Trophoblast cell (in vitro differentiated cells and primary cell): ENCODE data around the gene RASEF.
"Not testable (repeated sequence)": the region's sequence is repeated elsewhere in the genome, so short reads cannot be mapped to it uniquely, and the experiment has no call there.

Experiments
- DNase-seq, 2 donors: peaks; one replicate each; pipeline ENCODE4 v3.0.0-alpha.2; 2016
- H2AFZ ChIP-seq: 2 replicates; pipeline ENCODE4 v1.6.1; 2013; ENCODE audit warnings: low read length, moderate library complexity, mild to moderate bottlenecking; ENCODE audit not compliant: insufficient read depth, poor library complexity
- H2AK5ac ChIP-seq: 2 replicates; pipeline ENCODE4 v1.6.1; 2013; ENCODE audit warnings: mild to moderate bottlenecking, low read length
- H2BK120ac ChIP-seq: 2 replicates; pipeline ENCODE4 v1.6.1; 2013; ENCODE audit warnings: low read length, mild to moderate bottlenecking, moderate library complexity; ENCODE audit not compliant: insufficient read depth, poor library complexity
- H2BK12ac ChIP-seq: 2 replicates; pipeline ENCODE4 v1.6.1; 2013; ENCODE audit warnings: mild to moderate bottlenecking, low read length, moderate library complexity
- H2BK5ac ChIP-seq: 2 replicates; pipeline ENCODE4 v1.6.1; 2013; ENCODE audit warnings: low read length, low read depth, moderate library complexity, mild to moderate bottlenecking; ENCODE audit not compliant: poor library complexity
- H3K14ac ChIP-seq: 2 replicates; pipeline ENCODE4 v1.6.1; 2013; ENCODE audit warnings: mild to moderate bottlenecking, low read length
- H3K18ac ChIP-seq: 2 replicates; pipeline ENCODE4 v1.6.1; 2013; ENCODE audit warnings: mild to moderate bottlenecking, low read length
- H3K23ac ChIP-seq: 2 replicates; pipeline ENCODE4 v1.6.1; 2013; ENCODE audit warnings: low read length
- H3K27ac ChIP-seq: 2 replicates; pipeline ENCODE4 v1.5.1; 2013; ENCODE audit warnings: low read depth, mild to moderate bottlenecking, inconsistent platforms, low read length, moderate library complexity
- H3K27me3 ChIP-seq: 2 replicates; pipeline ENCODE4 v1.6.1; 2013; ENCODE audit warnings: inconsistent platforms, mild to moderate bottlenecking, low read length, moderate library complexity; ENCODE audit not compliant: insufficient read depth
- H3K36me3 ChIP-seq, 2 experiments: 1 replicate in 1 of 2; 2 replicates in 1 of 2; pipeline ENCODE4 v1.6.1; 2013; ENCODE audit warnings: low read length in 2 of 2, mild to moderate bottlenecking in 2 of 2, moderate library complexity in 1 of 2; ENCODE audit not compliant: insufficient read depth in 2 of 2, control insufficient read depth in 1 of 2
- H3K4ac ChIP-seq: 2 replicates; pipeline ENCODE4 v1.6.1; 2013; ENCODE audit warnings: low read depth, mild to moderate bottlenecking, low read length, moderate library complexity
- H3K4me1 ChIP-seq, 2 experiments: 1 replicate in 1 of 2; 2 replicates in 1 of 2; pipeline ENCODE4 v1.6.1; 2013; ENCODE audit warnings: low read length in 2 of 2, mild to moderate bottlenecking in 2 of 2, moderate library complexity in 1 of 2; ENCODE audit not compliant: insufficient read depth in 2 of 2, control insufficient read depth in 1 of 2
- H3K4me2 ChIP-seq: 2 replicates; pipeline ENCODE4 v1.6.1; 2013; ENCODE audit warnings: inconsistent platforms, mild to moderate bottlenecking, low read length, moderate library complexity
- H3K4me3 ChIP-seq: 2 replicates; pipeline ENCODE4 v1.5.1; 2013; ENCODE audit warnings: mild to moderate bottlenecking, low read depth, low read length, inconsistent platforms
- H3K79me1 ChIP-seq: one replicate; pipeline ENCODE4 v1.6.1; 2013; ENCODE audit warnings: low read length
- H3K79me2 ChIP-seq: 2 replicates; pipeline ENCODE4 v1.6.1; 2013; ENCODE audit warnings: low read length, mild to moderate bottlenecking; ENCODE audit not compliant: control insufficient read depth, insufficient read depth, poor library complexity
- H3K9ac ChIP-seq: 2 replicates; pipeline ENCODE4 v1.6.1; 2013; ENCODE audit warnings: mild to moderate bottlenecking, low read length
- H3K9me3 ChIP-seq: 2 replicates; pipeline ENCODE4 v1.6.1; 2013; ENCODE audit warnings: low read depth, mild to moderate bottlenecking, control low read depth, inconsistent platforms, low read length; ENCODE audit not compliant: insufficient read depth
- H4K12ac ChIP-seq: 2 replicates; pipeline ENCODE4 v1.6.1; 2013; ENCODE audit warnings: low read depth, mild to moderate bottlenecking, low read length, moderate library complexity
- H4K8ac ChIP-seq: 2 replicates; pipeline ENCODE4 v1.6.1; 2013; ENCODE audit warnings: low read depth, mild to moderate bottlenecking, low read length, moderate library complexity
- H4K91ac ChIP-seq: one replicate; pipeline ENCODE4 v1.6.1; 2013; ENCODE audit warnings: low read depth, mild to moderate bottlenecking, low read length, moderate library complexity
- WGBS: extraction: QIAGEN DNeasy Blood & Tissue Kit; methylation state at CpG from one replicate; pipeline ENCODE4 v1.1.7; 2013; ENCODE audit warnings: missing lambda C conversion rate; ENCODE audit not compliant: insufficient read length, insufficient coverage; ENCODE audit errors: extremely low coverage; 5-methylcytosine and 5-hydroxymethylcytosine counted together

Gene RASEF

GRCh38 chr9:83081846-83082245 lies 18.9 kb upstream of the RASEF start:
- Histone ChIP-seq H2AFZ (no peak overlapping the region), H3K27ac (no peak overlapping the region), H3K27me3 (no peaks in the 10 kb centered on the region), H3K36me3 (no peaks in the 10 kb centered on the region), H3K14ac (no peak overlapping the region), H3K9ac (no peak overlapping the region), H3K4me3 (no peak overlapping the region), H3K9me3 (no peaks in the 10 kb centered on the region), H4K8ac (no peak overlapping the region), H2BK5ac (no peak overlapping the region), H3K4me1 (no peaks in the 10 kb centered on the region), H3K23ac (no peak overlapping the region), H2BK12ac (no peak overlapping the region), H2BK120ac (no peak overlapping the region), H4K12ac (no peak overlapping the region), H3K79me2 (no peaks in the 10 kb centered on the region), H3K18ac (no peak overlapping the region), H4K91ac (no peak overlapping the region), H3K4me2 (no peak overlapping the region), H3K4ac (no peak overlapping the region), H3K79me1 (no peaks in the 10 kb centered on the region), H2AK5ac (no peak overlapping the region)
- no CpG with 5 or more reads among the region's 6 CpGs for WGBS
- DNase-seq, result no peak

- Histone ChIP-seq H4K91ac (no peak overlapping the region), H3K36me3 (no peaks in the 10 kb centered on the region), H4K8ac (no peak overlapping the region), H4K12ac (no peak overlapping the region), H3K23ac (no peak overlapping the region), H3K79me1 (no peaks in the 10 kb centered on the region), H3K14ac (no peak overlapping the region), H3K9me3 (no peaks in the 10 kb centered on the region), H3K4me2 (no peak overlapping the region), H2BK12ac (no peak overlapping the region), H3K27me3 (no peaks in the 10 kb centered on the region), H3K27ac (no peak overlapping the region), H2BK5ac (no peak overlapping the region), H2BK120ac (no peak overlapping the region), H3K9ac (no peak overlapping the region), H2AFZ (no peak overlapping the region), H3K4me1 (no peaks in the 10 kb centered on the region), H3K18ac (no peak overlapping the region), H3K79me2 (no peaks in the 10 kb centered on the region), H3K4ac (no peak overlapping the region), H2AK5ac (no peak overlapping the region), H3K4me3 (no peak overlapping the region)
- DNase-seq, result no peak
- WGBS, result no CpG with 5 or more reads among the region's 3 CpGs
Observed at GRCh38 chr9:83081010-83081409, 18.1 kb upstream of the RASEF start.

GRCh38 chr9:83075932-83076331 lies 13.0 kb upstream of the RASEF start:
- not testable (repeated sequence) for H2AK5ac ChIP-seq, H3K27ac ChIP-seq, H3K18ac ChIP-seq, H3K79me1 ChIP-seq, H3K23ac ChIP-seq, DNase-seq, H4K12ac ChIP-seq, H2BK12ac ChIP-seq, H3K14ac ChIP-seq, H3K4me3 ChIP-seq, H3K4ac ChIP-seq, H3K36me3 ChIP-seq, H3K4me1 ChIP-seq, H2AFZ ChIP-seq, H3K9ac ChIP-seq, H4K8ac ChIP-seq, H2BK5ac ChIP-seq, H3K27me3 ChIP-seq, H3K79me2 ChIP-seq, H3K9me3 ChIP-seq, H2BK120ac ChIP-seq, H4K91ac ChIP-seq, H3K4me2 ChIP-seq
- WGBS, result no CpG with 5 or more reads among the region's 7 CpGs

- DNase-seq, H3K36me3 ChIP-seq, H3K4me3 ChIP-seq, H4K12ac ChIP-seq, H3K9me3 ChIP-seq, H3K4me2 ChIP-seq, H3K23ac ChIP-seq, H2BK12ac ChIP-seq, H3K18ac ChIP-seq, H3K79me2 ChIP-seq, H2BK120ac ChIP-seq, H3K14ac ChIP-seq, H4K91ac ChIP-seq, H3K27me3 ChIP-seq, H3K4ac ChIP-seq, H2AK5ac ChIP-seq, H3K9ac ChIP-seq, H4K8ac ChIP-seq, H2BK5ac ChIP-seq, H3K4me1 ChIP-seq, H3K27ac ChIP-seq, H3K79me1 ChIP-seq, H2AFZ ChIP-seq: not testable (repeated sequence)
Observed at GRCh38 chr9:83072498-83072897, 9.6 kb upstream of the RASEF start.

GRCh38 chr9:83071626-83072025 lies 8.7 kb upstream of the RASEF start:
- no CpG with 5 or more reads among the region's 2 CpGs for WGBS
- Histone ChIP-seq H3K36me3 (no peaks in the 10 kb centered on the region), H3K4me3 (no peak overlapping the region)

More at GRCh38 chr9:83071626-83072025, 8.7 kb upstream of the RASEF start:
- no peaks in the 10 kb centered on the region for H3K79me2 ChIP-seq
- no peak overlapping the region for H3K4ac ChIP-seq
- no peak overlapping the region for H4K91ac ChIP-seq
- no peak overlapping the region for H2BK5ac ChIP-seq
- no peak overlapping the region for H2BK12ac ChIP-seq
- H3K14ac ChIP-seq, result no peak overlapping the region
- no peak overlapping the region for H3K9ac ChIP-seq
- no peaks in the 10 kb centered on the region for H3K27me3 ChIP-seq
- no peak overlapping the region for H2AK5ac ChIP-seq
- H3K23ac ChIP-seq, result no peak overlapping the region
- no peak overlapping the region for H3K4me2 ChIP-seq
- H2AFZ ChIP-seq, result no peak overlapping the region
- H4K8ac ChIP-seq, result no peak overlapping the region
- no peaks in the 10 kb centered on the region for H3K79me1 ChIP-seq
- no peak overlapping the region for H4K12ac ChIP-seq
- no peak overlapping the region for H3K27ac ChIP-seq
- DNase-seq, result no peak
- H3K18ac ChIP-seq, result no peak overlapping the region
- no peaks in the 10 kb centered on the region for H3K9me3 ChIP-seq
- no peak overlapping the region for H2BK120ac ChIP-seq
- no peaks in the 10 kb centered on the region for H3K4me1 ChIP-seq
